RPMI7951 (cell line): Measurements from ENCODE around the gene FGF11. TPM values are rescaled to one million over a fixed set of nuclear protein-coding genes. Genes with fewer than 3 reads are reported as not detected.

Source experiments
- DNase-seq: peaks from one replicate; pipeline ENCODE4 v3.0.0-alpha.2; 2012; ENCODE audit warnings: low read depth
- total RNA-seq: library from RNA; depleted of rRNA; stranded (reverse); fragments of >200 nt; shearing (Covaris generic); gene quantifications from 2 replicates; pipeline ENCODE4 v1.2.3, GENCODE V29; 2014; rRNA removed

FGF11 gene
- 2.0 and 4.1 TPM in 2 replicates for total RNA-seq

DNA sequence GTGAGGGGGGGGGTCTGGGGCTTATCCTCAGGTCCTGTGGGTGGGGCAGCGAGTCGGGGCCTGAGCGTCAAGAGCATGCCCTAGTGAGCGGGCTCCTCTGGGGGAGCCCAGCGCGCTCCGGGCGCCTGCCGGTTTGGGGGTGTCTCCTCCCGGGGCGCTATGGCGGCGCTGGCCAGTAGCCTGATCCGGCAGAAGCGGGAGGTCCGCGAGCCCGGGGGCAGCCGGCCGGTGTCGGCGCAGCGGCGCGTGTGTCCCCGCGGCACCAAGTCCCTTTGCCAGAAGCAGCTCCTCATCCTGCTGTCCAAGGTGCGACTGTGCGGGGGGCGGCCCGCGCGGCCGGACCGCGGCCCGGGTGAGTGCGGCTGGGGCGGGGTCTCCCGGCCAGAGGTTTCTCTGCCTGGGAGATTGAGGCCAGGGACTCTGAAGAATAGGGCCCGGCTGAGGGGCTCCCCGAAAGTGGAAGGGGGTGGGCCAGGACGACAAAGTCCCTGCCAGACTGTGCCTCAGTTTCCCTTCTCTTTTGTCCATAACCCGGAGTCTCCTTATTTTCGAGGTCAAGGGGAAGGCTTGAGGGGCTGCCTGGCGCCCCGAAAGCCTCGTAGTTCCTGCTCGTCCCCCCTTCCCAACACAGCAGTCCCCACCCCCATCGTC is at the start of gene FGF11:
Gene FGF11 (plus strand): TSS at position 51 of the 651 bp plus-strand sequence. CDS start 109 bp downstream, at position 160.
- DNase-seq: no peak

DNA sequence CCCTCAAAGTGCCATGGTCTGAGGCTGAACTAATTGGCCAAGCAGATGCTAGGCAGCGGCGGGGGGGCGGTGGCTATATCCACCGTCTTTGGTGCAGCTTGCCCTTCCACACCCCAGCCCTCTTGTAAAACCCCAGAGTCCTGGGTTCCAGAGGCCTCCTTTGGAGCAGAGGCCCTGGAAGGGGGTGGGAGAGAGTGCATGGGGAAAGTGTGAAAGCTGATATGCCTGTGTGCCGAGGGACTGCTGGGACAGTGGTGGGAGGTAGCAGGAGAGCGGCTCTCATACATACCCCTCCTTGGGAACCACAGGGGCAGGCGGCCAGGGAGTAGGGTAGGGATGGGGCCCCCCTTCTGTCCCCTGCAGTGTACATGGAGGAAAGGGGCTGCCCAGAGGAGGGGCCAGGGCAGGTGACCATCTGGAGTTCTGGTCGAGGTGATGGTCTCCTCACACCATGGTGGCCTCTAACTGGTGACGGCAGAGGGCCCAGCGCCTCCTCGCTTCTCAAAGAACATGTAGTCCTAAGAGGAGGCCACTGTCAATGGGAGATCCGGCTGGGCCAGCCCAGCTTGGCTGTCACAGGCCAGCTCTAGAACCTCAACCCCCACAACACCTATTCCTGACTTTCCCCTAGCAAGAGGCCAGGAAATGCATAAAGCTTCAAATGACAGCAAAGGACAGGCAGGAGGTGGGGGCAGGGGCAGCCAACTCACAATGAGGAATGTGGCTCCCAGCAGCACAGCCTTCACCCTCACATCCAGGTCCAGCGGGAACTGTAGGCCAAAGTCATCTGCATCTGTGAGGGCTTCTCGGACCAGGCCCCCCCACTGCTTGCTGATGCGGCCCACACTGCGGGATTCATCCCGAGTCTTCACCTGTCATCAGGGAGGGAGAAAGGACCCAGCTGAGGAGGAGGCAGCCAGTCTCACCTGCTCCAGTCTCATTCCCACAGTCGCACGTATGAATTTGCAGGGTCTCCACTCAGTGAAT is 49.1 kb upstream of the FGF11 start:
- DNase-seq: no peak

DNA sequence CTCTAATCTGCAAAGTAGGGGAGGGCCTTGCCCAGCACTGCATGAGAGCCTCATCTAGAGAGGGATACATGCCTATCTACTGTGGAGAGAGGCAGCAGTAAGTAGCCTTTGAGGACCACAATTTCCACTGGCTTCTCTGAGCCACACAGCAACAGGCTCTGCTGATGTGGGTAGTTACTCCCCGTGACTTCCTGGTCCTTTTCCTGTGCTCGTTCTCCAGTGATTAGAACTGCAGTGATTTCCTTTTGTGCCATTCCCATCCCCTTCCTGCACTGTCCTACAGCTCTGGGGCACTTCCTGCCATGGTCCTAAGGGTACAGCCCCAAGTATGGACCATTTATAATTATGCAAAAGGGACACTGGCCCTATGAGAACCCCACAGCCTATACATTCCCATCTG is 48.0 kb upstream of the FGF11 start:
- no peak for DNase-seq

DNA sequence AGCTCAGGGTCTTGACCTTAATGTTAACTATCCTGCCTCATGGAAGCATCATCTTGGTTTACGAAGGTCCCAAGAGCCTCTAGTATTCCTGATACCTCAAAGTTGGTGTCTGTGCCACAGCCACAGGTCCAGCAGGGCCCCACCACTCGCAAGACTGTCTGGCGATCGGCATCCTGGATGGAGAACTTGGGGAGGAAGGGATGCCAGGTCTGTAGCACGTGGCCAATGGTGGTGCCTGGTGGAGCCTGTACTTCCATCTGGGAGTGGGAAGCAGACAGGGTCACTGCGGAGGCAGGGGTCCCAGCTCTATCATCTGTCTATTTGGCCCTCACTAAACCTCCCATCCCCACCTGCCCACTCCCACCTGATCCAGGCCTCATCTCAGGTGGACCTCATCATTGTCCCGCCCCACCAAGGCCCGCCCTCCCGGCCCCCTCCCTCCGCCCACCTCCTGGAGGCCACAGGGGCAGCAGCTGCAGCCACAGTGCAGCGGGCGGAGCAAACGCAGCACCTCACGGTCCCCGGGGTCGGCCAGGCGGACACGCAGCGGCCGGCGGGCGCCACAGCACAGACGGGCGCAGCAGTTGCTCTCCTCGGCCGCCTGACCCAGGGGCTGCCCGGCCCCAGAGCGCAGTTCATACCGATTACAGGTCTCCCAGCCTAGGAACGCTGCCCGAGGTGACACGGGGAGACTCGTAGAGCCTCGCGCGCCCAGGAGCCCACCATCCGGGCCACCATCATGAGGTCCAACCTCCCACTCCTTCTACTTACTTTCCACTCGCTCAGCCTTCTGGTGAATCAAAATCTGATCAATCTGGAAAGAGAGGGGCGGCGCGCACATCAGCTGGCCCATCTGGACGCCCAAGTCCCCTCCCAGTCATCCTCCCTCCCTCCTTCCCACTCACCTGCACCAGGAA is 46.4 kb upstream of the FGF11 start:
- no peak for DNase-seq

DNA sequence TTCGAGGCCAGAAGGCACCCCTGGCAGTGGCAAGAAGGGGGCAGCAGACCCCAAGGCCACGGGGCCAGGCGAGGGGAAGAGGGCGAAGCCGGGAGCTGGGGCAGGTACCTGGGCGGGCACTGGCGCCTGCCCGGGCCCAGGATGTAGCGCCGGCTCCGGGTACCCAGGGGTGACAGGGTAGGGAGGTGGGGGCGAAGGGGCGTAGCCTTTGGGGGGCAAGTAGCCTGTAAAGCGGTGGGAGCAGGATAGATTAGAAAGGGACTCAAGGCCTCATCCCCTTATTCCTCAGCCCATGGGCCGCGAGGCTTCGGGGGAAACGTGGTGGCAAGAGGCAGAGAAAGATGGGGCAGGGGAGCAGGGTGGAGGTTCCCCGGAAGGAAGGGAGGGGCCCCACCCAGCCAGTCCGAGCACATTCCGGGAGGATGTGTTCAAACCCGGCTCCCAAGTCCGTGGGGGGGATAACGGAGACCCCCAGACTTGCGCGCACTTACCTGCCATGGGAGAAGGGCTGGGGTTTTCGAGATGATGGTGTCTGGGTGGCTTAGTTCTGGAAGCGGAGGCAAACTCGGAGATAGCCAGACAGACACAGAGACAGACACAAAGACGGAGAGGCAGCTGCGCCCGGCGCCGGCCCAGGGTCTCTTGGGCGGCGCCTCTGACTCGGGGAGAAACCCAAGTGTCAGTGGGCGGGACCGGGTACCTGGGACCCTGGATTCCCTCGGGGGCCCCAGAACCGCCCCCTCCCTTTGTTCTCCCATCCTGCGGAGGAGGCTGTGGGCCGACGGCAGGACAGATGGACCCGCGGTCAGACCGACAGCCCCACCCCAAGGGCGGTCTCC is 45.5 kb upstream of the FGF11 start:
- DNase-seq: peak; percentile 14

DNA sequence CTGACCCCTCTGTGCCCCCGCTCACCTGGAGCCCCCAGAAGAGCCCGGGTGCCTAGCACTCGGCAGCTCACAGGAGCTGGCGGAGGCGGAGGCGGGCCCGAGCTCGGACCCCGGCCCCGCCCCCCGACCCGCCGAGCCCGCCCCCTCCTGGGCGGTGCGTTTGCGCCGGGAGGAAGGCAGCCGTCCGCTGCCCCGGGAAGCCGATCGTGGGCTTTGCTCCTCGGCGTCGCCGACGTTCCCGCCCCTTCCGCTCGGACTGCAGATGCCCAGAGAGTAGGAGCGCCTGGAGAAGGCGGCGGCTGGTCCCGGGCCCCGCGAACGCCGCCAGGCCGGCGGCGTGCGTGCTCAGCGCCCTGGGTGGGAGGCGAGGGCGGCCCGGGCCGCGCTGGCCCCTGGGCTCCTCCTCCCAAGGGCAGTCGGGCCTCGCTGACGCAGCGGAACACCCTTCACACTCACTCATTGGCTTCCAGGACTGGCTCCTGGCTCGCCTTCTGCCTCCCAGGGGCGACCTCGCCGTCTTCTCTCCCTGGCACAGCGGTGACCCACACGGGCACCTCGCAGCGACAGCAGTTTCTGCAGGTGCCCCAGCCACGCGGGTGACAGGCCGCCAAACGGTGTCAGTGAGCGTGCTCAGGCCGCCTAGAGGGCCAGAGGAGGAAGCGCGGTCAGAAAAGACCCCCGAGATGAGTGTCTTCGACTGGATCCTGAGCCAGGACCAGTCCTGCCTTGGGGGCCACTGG is 44.7 kb upstream of the FGF11 start, which contains the start of gene PLSCR3:
Gene PLSCR3 (minus strand): TSS at position 74 of the 740 bp plus-strand sequence. CDS start 415 bp downstream, outside the sequence.
- peak; percentile 88 for DNase-seq

DNA sequence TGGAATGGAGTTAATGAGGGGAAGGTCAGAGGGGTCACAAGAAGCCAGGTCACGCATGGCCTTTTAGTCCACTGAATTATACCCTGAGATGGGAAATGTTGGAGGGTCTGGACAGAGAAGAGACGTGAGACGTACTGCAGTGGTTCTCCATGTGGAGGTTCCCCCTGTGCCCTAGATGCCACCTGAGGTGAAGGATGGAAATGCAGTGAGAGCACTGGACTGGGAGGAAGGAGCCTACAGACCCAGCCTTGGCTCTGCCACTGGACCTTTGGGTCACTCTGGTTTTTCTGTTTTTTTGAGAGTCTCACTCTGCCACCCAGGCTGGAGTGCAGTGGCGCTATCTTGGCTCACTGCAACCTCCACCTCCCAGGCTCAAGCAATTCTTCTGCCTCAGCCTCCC is 43.2 kb upstream of the FGF11 start:
- DNase-seq: no peak

DNA sequence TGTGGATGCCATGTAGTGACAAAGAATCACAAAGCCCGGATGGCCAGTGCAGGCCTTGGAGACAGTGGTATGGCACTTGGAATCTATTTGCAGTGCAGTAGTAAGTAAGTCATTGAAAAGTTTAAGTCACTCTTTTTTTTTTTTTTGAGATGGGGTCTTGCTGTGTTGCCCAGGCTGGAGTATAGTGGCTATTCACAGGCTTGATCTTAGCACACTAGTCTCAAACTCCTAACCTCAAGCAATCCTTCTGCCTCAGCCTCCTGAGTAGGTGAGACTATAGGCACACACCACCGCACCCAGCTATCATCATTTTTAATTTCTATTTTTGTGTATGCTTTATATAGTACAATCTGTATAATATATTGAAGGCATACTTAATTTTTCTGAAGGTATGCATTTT is 40.7 kb upstream of the FGF11 start:
- no peak for DNase-seq

DNA sequence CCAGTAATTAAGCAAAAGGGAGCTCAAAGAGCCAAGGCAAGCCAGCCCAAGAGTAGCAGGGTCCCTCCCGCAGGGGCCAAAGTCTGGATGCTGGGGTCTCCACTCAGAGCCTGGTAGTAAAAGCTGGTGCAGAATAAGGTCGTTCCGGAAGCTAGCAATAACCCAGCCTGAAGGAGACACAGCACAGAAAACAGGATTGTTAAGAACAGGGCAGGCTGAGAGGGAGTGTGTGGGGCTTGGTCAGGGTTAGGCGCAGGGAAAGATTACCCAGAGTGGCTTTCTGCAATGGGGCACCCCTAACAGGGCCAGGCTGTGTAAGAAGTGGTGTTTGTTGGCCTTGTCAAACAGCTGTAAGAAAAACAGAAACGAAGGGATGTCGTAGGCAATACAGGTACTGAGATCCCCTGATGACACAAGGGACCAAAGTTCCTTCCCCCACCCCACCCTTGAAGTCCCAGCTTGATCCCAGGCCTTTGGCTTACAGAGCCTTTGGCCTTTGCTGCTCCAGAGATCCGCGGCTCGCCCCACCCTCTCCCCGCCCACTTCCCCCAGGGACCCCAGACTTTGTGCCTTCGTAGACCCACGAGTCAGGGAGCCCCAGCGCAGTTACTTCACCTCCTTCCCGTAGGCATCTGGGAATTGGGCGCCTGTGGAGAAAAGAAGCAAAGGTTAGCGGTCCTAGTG is 36.1 kb upstream of the FGF11 start:
- no peak for DNase-seq

DNA sequence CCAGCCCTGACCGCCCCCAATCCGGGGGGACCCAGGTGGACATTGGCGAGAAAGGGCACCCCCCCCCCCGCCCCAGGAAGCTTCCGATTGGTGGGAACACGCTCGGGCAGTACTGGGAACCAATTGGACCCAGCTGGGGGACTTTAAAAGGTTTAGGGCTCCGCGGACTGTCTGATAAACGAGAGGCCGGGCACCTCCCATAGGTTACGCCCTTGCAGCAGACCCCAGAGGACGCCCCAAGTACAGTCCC is 35.7 kb upstream of the FGF11 start:
- peak; percentile 74 for DNase-seq

DNA sequence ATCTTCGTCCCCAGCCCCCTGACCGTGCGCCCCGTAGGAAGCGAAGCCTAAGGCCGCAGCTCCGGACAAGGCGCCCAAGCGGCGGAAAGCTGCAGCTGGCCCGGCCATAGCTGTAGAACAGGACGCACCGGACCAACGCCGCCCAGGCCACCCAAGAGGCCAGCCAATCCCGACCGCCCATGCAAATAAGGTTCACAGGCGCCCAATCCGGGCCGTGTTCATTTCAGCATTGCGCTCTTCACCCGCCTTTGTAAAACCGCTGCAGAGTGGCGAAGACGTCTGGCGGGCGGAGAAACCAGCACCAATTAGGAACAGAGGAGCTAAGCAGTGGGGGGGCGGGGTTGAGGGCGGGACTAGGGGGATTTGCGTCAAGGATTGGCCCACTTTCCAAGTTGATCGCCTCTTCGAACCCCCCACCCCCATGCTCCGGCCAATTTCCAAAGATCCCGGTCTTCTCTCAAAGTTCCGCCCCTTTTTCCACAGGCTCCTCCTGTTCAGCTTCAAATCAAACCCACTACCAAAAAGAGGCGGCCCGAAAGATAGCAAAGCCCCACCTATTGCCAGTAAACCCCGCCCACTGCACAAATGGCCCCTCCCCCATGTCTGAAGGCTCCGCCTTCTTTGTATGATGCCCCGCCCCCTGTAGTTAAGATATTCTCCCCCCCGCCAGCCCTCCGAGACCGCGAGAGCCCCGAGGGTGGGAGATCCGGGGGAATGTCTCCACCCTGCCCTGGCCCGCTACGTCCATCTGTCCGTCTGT is 35.2 kb upstream of the FGF11 start, which contains the start of gene TMEM256:
Gene TMEM256 (minus strand): TSS at position 121 of the 760 bp plus-strand sequence. CDS start 13 bp downstream, at position 108.
- peak; percentile 99 for DNase-seq

DNA sequence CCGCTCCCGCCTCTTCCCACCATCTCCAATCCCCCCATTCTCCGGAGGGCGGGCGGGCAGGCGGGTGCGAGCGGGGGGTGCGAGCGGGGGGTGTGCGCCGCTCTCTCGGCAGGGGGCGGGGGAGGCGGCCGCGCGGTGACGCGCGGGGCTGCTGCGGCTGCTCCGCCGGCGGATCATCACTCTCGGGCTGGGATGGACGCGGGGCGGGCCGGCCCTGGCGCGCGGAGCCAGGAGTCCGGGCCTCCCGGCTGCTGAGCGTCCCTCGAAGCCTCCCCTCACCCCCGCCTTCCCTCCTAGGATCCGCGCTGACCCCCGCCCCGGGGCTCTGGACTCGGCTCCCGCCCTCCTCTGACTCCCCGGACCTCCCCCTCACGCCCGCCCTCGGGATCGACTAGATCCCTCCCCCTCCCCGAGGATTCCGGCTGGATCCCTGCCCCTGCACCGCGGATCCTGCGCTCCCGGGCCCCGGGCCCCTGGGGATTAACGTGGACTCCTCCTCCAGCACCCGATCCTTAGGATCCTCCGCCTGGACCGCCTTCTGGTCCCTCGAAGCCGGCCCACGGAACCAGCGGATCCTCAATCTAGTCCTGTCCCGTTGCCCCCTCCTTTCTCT is 34.5 kb upstream of the FGF11 start:
- DNase-seq: no peak

DNA sequence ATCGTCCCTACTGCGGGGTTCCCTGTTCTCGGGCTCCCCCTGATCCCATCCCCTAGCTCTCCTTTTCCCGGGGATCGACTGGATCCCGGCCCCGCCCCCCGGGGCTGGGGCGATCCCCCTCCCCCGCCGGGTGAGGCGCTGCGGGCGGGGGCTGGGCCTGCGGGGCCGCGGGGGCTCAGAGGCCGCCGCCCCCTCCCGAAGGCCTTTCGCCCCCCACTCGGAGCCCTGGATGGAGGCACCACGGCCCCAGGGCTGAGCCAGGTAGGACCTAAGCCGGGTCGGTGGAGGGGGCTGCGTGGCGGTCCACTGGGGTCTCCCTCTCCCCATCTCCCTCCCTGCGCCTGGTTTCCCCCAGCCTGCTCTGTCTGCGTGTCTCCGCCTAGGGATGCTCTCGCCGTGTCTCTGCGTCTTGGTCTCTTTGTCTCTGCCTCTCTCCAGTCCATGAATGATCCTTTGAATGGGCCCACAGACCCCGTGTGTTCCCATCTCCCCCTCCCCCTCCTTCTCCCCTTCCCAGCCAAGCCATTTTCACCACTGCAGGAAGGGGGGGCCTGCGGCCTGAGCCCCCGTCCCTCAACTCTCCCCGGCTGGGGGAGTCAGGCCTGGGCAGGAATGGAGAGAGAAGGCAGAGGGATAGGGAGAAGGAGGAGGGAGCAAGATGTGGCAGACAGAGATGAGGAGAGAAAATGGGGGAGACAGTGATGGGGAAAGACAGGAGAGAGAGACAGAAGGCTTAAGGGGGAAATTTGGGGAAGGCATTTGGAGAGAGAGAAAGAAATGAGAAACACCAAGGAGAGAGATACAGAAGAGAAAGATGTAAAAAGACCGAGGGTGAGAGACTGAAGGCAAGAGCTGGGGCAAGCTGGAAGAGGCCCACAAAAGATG is 33.7 kb upstream of the FGF11 start:
- DNase-seq: no peak

DNA sequence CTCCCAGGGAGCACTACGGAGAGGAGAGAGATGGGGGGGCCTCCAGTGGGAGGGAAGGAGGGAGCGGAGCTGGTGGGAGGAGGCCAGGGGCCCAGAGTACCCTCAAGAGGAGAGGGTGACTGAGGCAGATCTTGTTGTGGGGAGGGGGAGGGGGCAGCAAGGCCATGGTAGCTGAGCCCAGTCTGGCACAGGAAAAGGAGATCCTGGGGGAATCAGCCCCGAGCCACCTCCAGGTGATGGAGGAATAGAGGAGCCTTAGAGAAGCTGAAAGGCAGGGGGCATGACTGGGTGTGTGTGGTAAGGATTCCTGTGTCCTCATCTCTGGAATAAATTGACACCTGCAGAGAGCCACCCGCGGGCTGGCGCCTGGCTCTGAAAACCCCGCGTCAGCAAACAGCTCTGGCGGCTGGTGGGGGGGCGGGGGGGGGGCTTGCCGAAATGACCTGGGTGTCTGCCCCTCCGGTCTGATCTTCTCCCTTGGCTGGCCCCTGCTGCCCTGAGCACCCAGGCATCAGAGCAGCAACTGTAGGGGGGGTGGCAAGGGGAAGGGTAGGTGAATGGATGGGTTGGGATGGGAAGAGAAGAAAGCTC is 33.0 kb upstream of the FGF11 start:
- no peak for DNase-seq

DNA sequence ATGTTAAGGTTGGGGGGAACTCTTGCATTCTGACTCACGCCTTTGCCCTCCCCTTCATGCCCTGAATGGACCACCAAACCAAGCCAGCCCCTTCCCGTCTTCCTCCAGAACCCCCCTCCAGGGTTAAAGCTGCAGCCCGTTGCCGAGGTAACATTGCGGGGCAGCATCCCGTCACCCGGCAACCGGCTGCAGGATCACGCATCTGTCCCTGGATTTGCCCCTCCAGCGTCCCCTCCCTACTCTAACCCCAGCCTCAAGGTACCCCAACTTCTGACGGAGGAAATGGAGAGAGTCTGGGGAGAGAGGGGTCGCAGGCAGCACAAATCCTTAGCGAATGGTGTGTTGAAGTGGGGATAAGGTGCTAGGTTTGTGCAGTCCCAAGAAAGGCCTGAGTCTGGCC is 32.2 kb upstream of the FGF11 start:
- no peak for DNase-seq

DNA sequence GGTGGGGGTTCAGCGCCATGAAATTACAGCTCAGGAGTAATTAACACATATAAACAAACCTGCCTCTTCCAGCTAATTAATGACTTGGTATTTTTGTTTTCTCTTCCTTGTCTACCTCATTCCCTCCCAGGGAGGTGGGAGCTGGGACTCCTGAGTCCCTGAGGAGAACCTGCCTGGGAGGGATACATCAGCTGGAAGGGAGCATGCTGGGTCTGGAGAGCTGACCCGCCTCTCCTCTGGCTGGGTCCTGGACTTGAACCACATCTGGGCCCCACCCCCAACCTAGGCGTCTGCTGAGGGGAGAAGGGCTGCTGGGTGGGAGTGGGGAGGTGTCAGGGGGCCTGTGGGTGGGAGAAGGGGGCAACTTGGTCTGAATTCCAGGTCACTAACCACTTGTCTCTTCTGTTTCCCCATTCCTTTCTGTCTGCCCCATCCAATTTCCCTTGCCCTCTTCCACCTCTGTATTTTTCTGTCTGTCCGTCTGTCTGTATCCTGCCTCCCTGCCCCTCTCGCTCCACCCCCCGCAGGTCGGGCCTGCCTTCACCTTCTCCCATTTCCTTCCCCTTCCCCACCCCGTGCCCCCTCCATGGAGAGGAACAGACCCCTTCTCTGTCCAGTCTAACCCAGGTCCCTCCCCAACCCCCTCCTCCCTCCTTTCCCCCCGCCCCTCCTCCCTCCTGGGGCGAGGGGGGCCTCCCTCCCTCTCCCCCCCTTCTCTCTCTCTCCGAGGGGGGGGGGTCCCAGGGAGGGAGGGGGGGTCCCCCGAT is 31.6 kb upstream of the FGF11 start, which contains the start of gene NLGN2:
Gene NLGN2 (plus strand): TSS at position 361 of the 767 bp plus-strand sequence. CDS start 411 bp downstream, outside the sequence.
- DNase-seq: no peak
